Lower lobe of right lung (tissue), 2 donors: ENCODE results near the gene CD2. TPM values are rescaled to one million over a fixed set of nuclear protein-coding genes. Genes with fewer than 3 reads are reported as not detected.

ENCODE experiments used
- ATAC-seq, 2 donors: fragments of 200-7000 bp; cut with Tn5 transposase; one replicate each; pipeline ENCODE4 v1.9.1; 2020 to 2022; ENCODE audit warnings: mild to moderate bottlenecking in 2 of 2, moderate library complexity in 2 of 2
- DNase-seq: peaks from one replicate; pipeline ENCODE4 v3.0.0-alpha.2; 2020
- H3K27ac ChIP-seq: fragments of 200-600 bp; one replicate; pipeline ENCODE4 v1.8.0; 2022
- H3K27me3 ChIP-seq: fragments of 200-600 bp; one replicate; pipeline ENCODE4 v1.8.0; 2022; ENCODE audit warnings: low read depth
- H3K36me3 ChIP-seq: fragments of 200-600 bp; one replicate; pipeline ENCODE4 v1.8.0; 2022; ENCODE audit warnings: mild to moderate bottlenecking
- H3K4me1 ChIP-seq: fragments of 200-600 bp; one replicate; pipeline ENCODE4 v1.8.0; 2022
- H3K4me3 ChIP-seq: fragments of 200-600 bp; one replicate; pipeline ENCODE4 v1.8.0; 2022; ENCODE audit warnings: mild to moderate bottlenecking
- H3K9me3 ChIP-seq: fragments of 200-600 bp; one replicate; pipeline ENCODE4 v1.8.0; 2022
- intact Hi-C: fragments of 100-400 bp; cut with DNase I; formaldehyde crosslinking; loops from one replicate; pipeline ENCODE4 v1.11.0; 2022
- total RNA-seq: library from RNA; stranded (reverse); fragmentation: NEBNext Ultra II Directional; extraction: Animal tissue kit (Norgen Biotek cat#: 25700); gene quantifications from one replicate; pipeline ENCODE4 v1.2.1, GENCODE V29; 2021
- TF ChIP-seq, protein P1 (sequence below): fragments of 200-600 bp; IDR thresholded peaks from one replicate; pipeline ENCODE4 v1.8.0; 2022; ENCODE audit warnings: antibody characterized with exemption, mild to moderate bottlenecking
- donor health status: DM: no; HTN: yes; CAD: no; lungs with severe emphysema.

Gene CD2
- total RNA-seq, 1 donor from 2014 or later: 9.8 TPM

DNA sequence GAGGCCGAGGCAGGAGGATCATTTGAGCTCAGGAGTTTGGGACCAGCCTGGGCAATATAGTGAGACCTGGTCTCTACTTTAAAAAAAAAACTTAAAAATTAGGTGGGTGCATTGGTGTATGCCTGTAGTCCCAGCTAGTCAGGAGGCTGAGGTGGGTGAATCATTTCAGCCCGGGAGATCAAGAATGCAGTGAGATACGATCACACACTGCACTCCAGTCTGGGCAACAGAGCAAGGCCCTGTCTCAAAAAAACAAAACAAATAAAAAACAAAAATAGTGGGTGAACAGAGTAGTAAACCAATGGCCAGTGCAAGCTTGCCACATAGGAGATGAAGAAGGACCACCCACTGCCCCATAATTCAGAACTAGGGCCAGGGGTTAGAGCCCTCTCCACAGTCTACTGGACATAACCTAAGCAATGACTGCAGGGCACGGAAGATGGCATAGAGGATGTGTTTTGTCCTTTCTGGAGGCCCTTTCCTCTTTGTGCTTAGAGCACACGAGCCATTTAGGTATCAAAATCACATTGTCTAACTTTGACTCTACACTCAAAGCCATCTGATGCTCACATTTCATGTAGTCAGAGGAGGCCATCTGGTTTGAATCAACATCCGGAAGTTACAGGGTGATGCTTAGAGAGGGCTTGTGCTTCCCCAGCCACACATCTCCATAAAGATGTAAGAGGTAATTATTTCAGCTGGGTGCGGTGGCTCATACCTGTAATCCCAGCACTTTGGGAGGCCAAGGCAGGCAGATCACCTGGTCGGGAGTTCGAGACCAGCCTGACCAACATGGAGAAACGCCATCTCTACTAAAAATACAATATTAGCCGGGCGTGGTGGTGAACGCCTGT is 12.6 kb downstream of the CD2 start:
- TF ChIP-seq, protein P1, sequence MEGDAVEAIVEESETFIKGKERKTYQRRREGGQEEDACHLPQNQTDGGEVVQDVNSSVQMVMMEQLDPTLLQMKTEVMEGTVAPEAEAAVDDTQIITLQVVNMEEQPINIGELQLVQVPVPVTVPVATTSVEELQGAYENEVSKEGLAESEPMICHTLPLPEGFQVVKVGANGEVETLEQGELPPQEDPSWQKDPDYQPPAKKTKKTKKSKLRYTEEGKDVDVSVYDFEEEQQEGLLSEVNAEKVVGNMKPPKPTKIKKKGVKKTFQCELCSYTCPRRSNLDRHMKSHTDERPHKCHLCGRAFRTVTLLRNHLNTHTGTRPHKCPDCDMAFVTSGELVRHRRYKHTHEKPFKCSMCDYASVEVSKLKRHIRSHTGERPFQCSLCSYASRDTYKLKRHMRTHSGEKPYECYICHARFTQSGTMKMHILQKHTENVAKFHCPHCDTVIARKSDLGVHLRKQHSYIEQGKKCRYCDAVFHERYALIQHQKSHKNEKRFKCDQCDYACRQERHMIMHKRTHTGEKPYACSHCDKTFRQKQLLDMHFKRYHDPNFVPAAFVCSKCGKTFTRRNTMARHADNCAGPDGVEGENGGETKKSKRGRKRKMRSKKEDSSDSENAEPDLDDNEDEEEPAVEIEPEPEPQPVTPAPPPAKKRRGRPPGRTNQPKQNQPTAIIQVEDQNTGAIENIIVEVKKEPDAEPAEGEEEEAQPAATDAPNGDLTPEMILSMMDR: no peak
- no peak overlapping the region for H3K27ac ChIP-seq
- no peak for DNase-seq

DNA sequence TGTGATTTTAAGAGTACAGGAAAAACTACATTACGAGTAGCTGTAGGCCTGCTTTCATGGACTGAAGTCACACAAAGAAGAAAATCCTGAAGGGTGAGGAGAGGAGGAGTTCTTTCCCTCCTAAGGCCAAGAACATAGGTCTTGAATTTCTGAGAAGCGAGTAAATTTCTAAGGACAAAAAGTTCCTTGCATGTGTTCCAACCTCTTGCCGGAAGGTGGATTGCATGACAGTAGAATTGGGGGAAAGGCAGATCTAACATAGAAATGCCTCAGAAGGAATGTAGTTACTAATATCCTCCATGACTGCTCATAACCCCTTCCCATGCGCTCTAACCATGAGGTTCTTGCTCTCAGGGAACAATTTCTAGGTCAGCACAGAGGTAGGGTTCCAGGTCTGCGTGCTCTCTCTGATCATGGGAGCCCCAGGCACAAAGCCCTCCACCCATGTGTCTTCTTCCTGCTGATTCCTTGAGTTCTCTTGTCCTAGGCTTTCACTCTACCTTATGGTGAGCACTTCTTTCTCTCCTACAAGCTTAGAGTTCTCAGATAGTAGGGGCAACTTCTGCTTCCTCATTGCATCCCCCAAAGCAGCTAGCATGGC is 13.7 kb downstream of the CD2 start:
- peaks cover 20% of the 10 kb centered on the region for H3K4me1 ChIP-seq
- H3K36me3 ChIP-seq: no peaks in the 10 kb centered on the region
- intact Hi-C loops: no loop called here
- H3K4me3 ChIP-seq: no peak overlapping the region
- no peak overlapping the region for H3K27ac ChIP-seq
- no peak for ATAC-seq
- TF ChIP-seq, protein P1: no peak
- DNase-seq: no peak
- no peaks in the 10 kb centered on the region for H3K9me3 ChIP-seq
- no peaks in the 10 kb centered on the region for H3K27me3 ChIP-seq

More for the DNA sequence above, 12.6 kb downstream of the CD2 start:
- peaks cover 23% of the 10 kb centered on the region for H3K4me1 ChIP-seq
- no peak for ATAC-seq
- H3K9me3 ChIP-seq: no peaks in the 10 kb centered on the region
- no peaks in the 10 kb centered on the region for H3K27me3 ChIP-seq
- intact Hi-C loops: no loop called here
- H3K4me3 ChIP-seq: no peak overlapping the region
- no peaks in the 10 kb centered on the region for H3K36me3 ChIP-seq

DNA sequence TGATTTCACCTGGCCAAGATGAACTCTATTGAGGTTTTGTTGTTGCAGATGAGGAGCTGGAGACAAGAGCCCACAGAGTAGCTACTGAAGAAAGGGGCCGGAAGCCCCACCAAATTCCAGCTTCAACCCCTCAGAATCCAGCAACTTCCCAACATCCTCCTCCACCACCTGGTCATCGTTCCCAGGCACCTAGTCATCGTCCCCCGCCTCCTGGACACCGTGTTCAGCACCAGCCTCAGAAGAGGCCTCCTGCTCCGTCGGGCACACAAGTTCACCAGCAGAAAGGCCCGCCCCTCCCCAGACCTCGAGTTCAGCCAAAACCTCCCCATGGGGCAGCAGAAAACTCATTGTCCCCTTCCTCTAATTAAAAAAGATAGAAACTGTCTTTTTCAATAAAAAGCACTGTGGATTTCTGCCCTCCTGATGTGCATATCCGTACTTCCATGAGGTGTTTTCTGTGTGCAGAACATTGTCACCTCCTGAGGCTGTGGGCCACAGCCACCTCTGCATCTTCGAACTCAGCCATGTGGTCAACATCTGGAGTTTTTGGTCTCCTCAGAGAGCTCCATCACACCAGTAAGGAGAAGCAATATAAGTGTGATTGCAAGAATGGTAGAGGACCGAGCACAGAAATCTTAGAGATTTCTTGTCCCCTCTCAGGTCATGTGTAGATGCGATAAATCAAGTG is 14.3 kb downstream of the CD2 start:
- no peak for ATAC-seq
- Histone ChIP-seq H3K27ac (no peak overlapping the region), H3K27me3 (no peaks in the 10 kb centered on the region)

DNA sequence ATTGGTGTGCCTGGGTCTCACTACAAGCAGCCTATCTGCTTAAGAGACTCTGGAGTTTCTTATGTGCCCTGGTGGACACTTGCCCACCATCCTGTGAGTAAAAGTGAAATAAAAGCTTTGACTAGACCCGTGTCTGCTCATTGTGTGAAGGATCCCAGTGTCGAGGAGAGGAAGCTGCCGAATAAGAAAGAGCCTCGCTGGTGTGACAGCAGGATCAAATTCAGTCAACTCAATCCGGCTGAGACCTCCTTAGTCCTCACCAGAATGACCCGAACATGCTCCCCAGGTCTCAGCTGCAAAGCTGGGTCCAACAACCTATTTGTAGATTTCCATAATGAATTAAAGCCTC is 14.8 kb downstream of the CD2 start:
- Histone ChIP-seq H3K4me3 (no peak overlapping the region), H3K9me3 (no peaks in the 10 kb centered on the region), H3K27me3 (no peaks in the 10 kb centered on the region), H3K4me1 (peaks cover 18% of the 10 kb centered on the region), H3K36me3 (no peaks in the 10 kb centered on the region), H3K27ac (no peak overlapping the region)
- intact Hi-C loops: no loop called here
- ATAC-seq: no peak
- TF ChIP-seq, protein P1: no peak
- DNase-seq: no peak

More for the DNA sequence above, 14.3 kb downstream of the CD2 start:
- DNase-seq: no peak
- Histone ChIP-seq H3K36me3 (no peaks in the 10 kb centered on the region), H3K4me1 (peaks cover 18% of the 10 kb centered on the region), H3K4me3 (no peak overlapping the region), H3K9me3 (no peaks in the 10 kb centered on the region)
- intact Hi-C loops: no loop called here
- TF ChIP-seq, protein P1: no peak

DNA sequence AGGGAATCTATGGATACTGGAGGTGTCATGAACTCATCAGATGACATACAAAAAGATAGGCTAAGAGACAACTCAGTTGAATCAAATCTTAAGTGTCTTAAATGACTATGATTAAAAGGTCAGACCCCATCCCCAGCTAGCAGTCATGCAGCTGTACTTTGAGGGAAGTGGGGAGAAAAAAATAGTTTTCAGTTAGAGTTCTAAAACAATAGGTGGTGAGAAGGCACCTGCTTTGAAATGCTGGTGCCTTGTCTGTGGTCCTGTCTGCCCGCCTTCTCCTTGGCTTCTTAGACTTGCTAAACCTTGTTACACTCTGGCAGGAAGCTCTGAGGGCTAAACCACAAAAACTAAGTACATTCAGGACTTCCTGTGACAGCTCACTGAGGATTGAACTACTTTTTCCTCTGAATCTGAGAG is 15.3 kb downstream of the CD2 start:
- H3K36me3 ChIP-seq: no peaks in the 10 kb centered on the region
- DNase-seq (no peak), ATAC-seq (peak; percentile 69 to 70)
- intact Hi-C loops: no loop called here
- H3K4me1 ChIP-seq: peaks cover 18% of the 10 kb centered on the region
- H3K27me3 ChIP-seq: no peaks in the 10 kb centered on the region
- H3K9me3 ChIP-seq: no peaks in the 10 kb centered on the region
- H3K4me3 ChIP-seq: no peak overlapping the region
- H3K27ac ChIP-seq: no peak overlapping the region
- TF ChIP-seq, protein P1: no peak
